ENCODE measurements around the gene SMCO1.
"Not testable (repeated sequence)": the region's sequence is repeated elsewhere in the genome, so short reads cannot be mapped to it uniquely, and the experiment has no call there.

The SMCO1 gene

GRCh38 chr3:196492080-196492479 lies 23.1 kb downstream of the SMCO1 start:
- DNase-seq (ENCODE audit: low spot score), result no peak

GRCh38 chr3:196489747-196490146 lies 25.4 kb downstream of the SMCO1 start:
- no peak for DNase-seq (ENCODE audit: low spot score)

GRCh38 chr3:196486263-196486662 lies 28.9 kb downstream of the SMCO1 start:
- DNase-seq (ENCODE audit: low spot score), result no peak

- no peak for DNase-seq (ENCODE audit: low spot score)
Observed at GRCh38 chr3:196477678-196478077, 37.5 kb downstream of the SMCO1 start.

GRCh38 chr3:196472286-196472685 lies 42.9 kb downstream of the SMCO1 start:
- no peak for DNase-seq (ENCODE audit: low spot score)

- peak; percentile 38 for DNase-seq (ENCODE audit: low spot score)
Observed at GRCh38 chr3:196471551-196471950, 43.6 kb downstream of the SMCO1 start.

GRCh38 chr3:196470182-196470581 lies 45.0 kb downstream of the SMCO1 start:
- DNase-seq (ENCODE audit: low spot score), result not testable (repeated sequence)

GRCh38 chr3:196463804-196464203 lies 51.3 kb downstream of the SMCO1 start:
- no peak for DNase-seq (ENCODE audit: low spot score)

GRCh38 chr3:196463478-196463756 lies 51.7 kb downstream of the SMCO1 start:
- no peak for DNase-seq (ENCODE audit: low spot score)

- not testable (repeated sequence) for DNase-seq (ENCODE audit: low spot score)
Observed at GRCh38 chr3:196462680-196463477, 52.3 kb downstream of the SMCO1 start.

GRCh38 chr3:196458063-196458462 lies 57.1 kb downstream of the SMCO1 start:
- no peak for DNase-seq (ENCODE audit: low spot score)

- DNase-seq (ENCODE audit: low spot score), result not testable (repeated sequence)
Observed at GRCh38 chr3:196457470-196457869, 57.7 kb downstream of the SMCO1 start.
